NCI-H1930 (cell line): ENCODE data around the gene HDAC5.
"Not testable (repeated sequence)": the region's sequence is repeated elsewhere in the genome, so short reads cannot be mapped to it uniquely, and the experiment has no call there.

Source experiments
- DNase-seq, 2 experiments: peaks; one replicate each; lab custom pipeline; 2025; lab: John Stamatoyannopoulos, UW

Gene HDAC5

GRCh38 chr17:44132275-44132821, 8.9 kb upstream of the HDAC5 start:
- no peak for DNase-seq

GRCh38 chr17:44131372-44131771, 7.9 kb upstream of the HDAC5 start:
- DNase-seq: not testable (repeated sequence)

GRCh38 chr17:44130693-44131349, 7.4 kb upstream of the HDAC5 start:
- DNase-seq: no peak

GRCh38 chr17:44128383-44128782, 4.9 kb upstream of the HDAC5 start:
- no peak for DNase-seq

- no peak for DNase-seq
Measured at GRCh38 chr17:44124118-44124438, 637 bp upstream of the HDAC5 start.

GRCh38 chr17:44122816-44123355, 555 bp downstream of the HDAC5 start:
- no peak for DNase-seq

GRCh38 chr17:44121997-44122815, 1.2 kb downstream of the HDAC5 start:
- DNase-seq: no peak

GRCh38 chr17:44120851-44121605, 2.4 kb downstream of the HDAC5 start:
- DNase-seq: no peak

GRCh38 chr17:44120281-44120680, 3.2 kb downstream of the HDAC5 start:
- not testable (repeated sequence) for DNase-seq

GRCh38 chr17:44119798-44120197, 3.6 kb downstream of the HDAC5 start:
- no peak for DNase-seq

- no peak for DNase-seq
Measured at GRCh38 chr17:44119062-44119461, 4.4 kb downstream of the HDAC5 start.

- no peak for DNase-seq
Measured at GRCh38 chr17:44118427-44119050, 4.9 kb downstream of the HDAC5 start.

GRCh38 chr17:44117351-44117750, 6.1 kb downstream of the HDAC5 start:
- DNase-seq: no peak

GRCh38 chr17:44115585-44116415, 7.6 kb downstream of the HDAC5 start:
- no peak for DNase-seq

- DNase-seq: no peak
Measured at GRCh38 chr17:44113868-44114840, 9.3 kb downstream of the HDAC5 start.

GRCh38 chr17:44113382-44113781, 10.1 kb downstream of the HDAC5 start:
- no peak for DNase-seq

GRCh38 chr17:44112284-44113280, 10.9 kb downstream of the HDAC5 start:
- no peak for DNase-seq

GRCh38 chr17:44111777-44112176, 11.7 kb downstream of the HDAC5 start:
- DNase-seq: no peak
